ENCODE results near the gene OPRL1.

OPRL1 gene

GRCh38 chr20:64146936-64147477 lies 67.1 kb downstream of the OPRL1 start:
- no peak for DNase-seq

DNA sequence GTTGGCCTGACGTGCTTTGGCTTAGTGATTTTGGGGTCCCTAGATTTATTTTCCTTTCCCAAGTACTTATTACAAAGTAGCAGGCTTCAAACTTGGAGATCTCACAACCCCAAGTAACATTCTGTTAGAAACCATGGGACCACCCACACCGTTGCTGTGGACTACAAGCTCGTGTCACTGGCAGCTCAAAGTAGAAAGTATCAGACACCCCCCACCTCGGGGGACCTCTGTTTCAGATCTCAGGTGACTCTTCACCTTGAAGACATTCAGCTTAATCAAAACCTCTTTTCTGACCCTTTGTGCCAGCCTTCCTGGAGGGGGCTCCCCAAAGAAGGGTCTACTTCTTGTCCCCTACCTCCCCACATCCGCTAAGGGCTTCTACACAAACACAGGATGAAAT lies 68.7 kb downstream of the OPRL1 start:
- DNase-seq = no peak

- DNase-seq = no peak
Observed at GRCh38 chr20:64149141-64149540, 69.3 kb downstream of the OPRL1 start.

DNA sequence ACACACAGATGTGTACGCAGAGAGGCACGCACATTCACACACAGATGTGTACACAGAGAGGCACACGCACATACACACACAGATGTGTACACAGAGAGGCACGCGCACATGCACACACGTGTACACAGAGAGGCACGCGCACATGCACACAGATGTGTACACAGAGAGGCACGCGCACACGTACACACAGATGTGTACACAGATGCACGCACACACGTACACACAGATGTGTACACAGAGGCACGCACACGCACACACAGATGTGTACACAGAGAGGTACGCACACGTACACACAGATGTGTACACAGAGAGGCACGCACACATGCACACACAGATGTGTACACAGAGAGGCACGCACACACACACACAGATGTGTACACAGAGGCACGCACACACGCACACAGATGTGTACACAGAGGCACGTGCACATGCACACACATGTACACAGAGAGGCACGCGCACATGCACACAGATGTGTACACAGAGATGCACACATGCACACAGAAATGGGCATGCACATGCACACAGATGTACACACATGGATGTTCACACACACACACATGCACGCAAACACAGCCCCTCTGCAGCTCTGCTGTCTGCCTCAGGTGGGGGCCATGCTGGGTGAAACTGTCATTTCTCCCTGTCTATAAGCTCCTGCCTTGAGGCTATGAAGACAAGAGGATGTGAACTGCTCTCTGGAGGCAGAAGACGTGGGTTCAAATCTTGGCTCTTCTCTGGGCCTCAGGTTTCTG lies 70.1 kb downstream of the OPRL1 start:
- DNase-seq = no peak
